DND-41 (cell line): Measurements from ENCODE around the gene TBCD.
A peak's percentile ranks its signal among the peaks of the same experiment; 100 is the strongest.

Experiments
- ATAC-seq: fragments of 200-7000 bp; cut with Tn5 transposase; 3 replicates; pipeline ENCODE4 v1.9.1; 2021; ENCODE audit warnings: low read depth; ENCODE audit not compliant: insufficient read depth
- DNase-seq: peaks from one replicate; pipeline ENCODE4 v3.0.0-alpha.2; 2020
- H2AFZ ChIP-seq: 2 replicates; pipeline ENCODE4 v1.6.0; 2012; ENCODE audit warnings: low read depth, low read length
- H3K27ac ChIP-seq: 2 replicates; pipeline ENCODE4 v1.5.1; 2012; ENCODE audit warnings: low read length, inconsistent platforms
- H3K27me3 ChIP-seq: fragments of 200-600 bp; sonication (generic); 2 replicates; pipeline ENCODE4 v1.6.0; 2012; ENCODE audit warnings: low read length, mild to moderate bottlenecking, inconsistent platforms; ENCODE audit not compliant: insufficient read depth, poor library complexity
- H3K36me3 ChIP-seq: 2 replicates; pipeline ENCODE4 v1.5.1; 2012; ENCODE audit warnings: low read length, inconsistent platforms; ENCODE audit not compliant: insufficient read depth
- H3K4me1 ChIP-seq: 2 replicates; pipeline ENCODE4 v1.5.1; 2012; ENCODE audit warnings: mild to moderate bottlenecking, low read length; ENCODE audit not compliant: insufficient read depth
- H3K4me2 ChIP-seq: 2 replicates; pipeline ENCODE4 v1.6.0; 2012; ENCODE audit warnings: mild to moderate bottlenecking, moderate library complexity, low read length, inconsistent platforms; ENCODE audit not compliant: insufficient read depth
- H3K4me3 ChIP-seq, 2 experiments: fragments of 200-600 bp in 1 of 2; shearing (Covaris generic) in 1 of 2; 2 replicates each; pipeline ENCODE4 v1.5.1; 2012 to 2016; ENCODE audit warnings: inconsistent platforms in 2 of 2, low read length in 2 of 2, mild to moderate bottlenecking in 2 of 2, low read depth in 1 of 2, moderate library complexity in 1 of 2
- H3K79me2 ChIP-seq: 2 replicates; pipeline ENCODE4 v1.6.0; 2012; ENCODE audit warnings: low read length, inconsistent platforms; ENCODE audit not compliant: insufficient read depth
- H3K9ac ChIP-seq: 2 replicates; pipeline ENCODE4 v1.6.0; 2012; ENCODE audit warnings: low read depth, mild to moderate bottlenecking, inconsistent platforms, low read length, moderate library complexity
- H3K9me3 ChIP-seq: 2 replicates; pipeline ENCODE4 v1.5.1; 2012; ENCODE audit warnings: low read length, moderate library complexity, mild to moderate bottlenecking, inconsistent platforms; ENCODE audit not compliant: insufficient read depth, severe bottlenecking
- H4K20me1 ChIP-seq: 2 replicates; pipeline ENCODE4 v1.6.0; 2012; ENCODE audit warnings: low read length; ENCODE audit not compliant: insufficient read depth
- CTCF ChIP-seq: IDR thresholded peaks from 2 replicates; pipeline ENCODE4 v1.5.1; 2012; ENCODE audit warnings: borderline replicate concordance, low read length, moderate library complexity, mild to moderate bottlenecking; ENCODE audit not compliant: poor library complexity, severe bottlenecking; ENCODE audit errors: extremely low read depth
- EZH2 ChIP-seq: IDR thresholded peaks from 3 replicates; pipeline ENCODE4 v1.6.1; 2012; ENCODE audit warnings: borderline replicate concordance, low read depth, mild to moderate bottlenecking, moderate library complexity, low read length, inconsistent platforms; ENCODE audit not compliant: severe bottlenecking

Gene TBCD

GRCh38 chr17:82863383-82863940, 111.6 kb downstream of the TBCD start:
- H2AFZ ChIP-seq = no peak overlapping the region
- peaks cover 84% of the 10 kb centered on the region for H3K79me2 ChIP-seq
- 0 out of 2 replicates have a peak, but pooled peaks cover 2% of the 10 kb centered on the region for H4K20me1 ChIP-seq
- H3K9ac ChIP-seq = peak overlapping the region; percentile 73
- H3K27me3 ChIP-seq = no peaks in the 10 kb centered on the region
- DNase-seq (no peak), ATAC-seq (no peak)
- no peaks in the 10 kb centered on the region for H3K9me3 ChIP-seq
- TF ChIP-seq EZH2 (no peak), CTCF (peak; percentile 2)
- H3K4me1 ChIP-seq = peaks cover 98% of the 10 kb centered on the region
- peak overlapping the region in 1 of 2 experiments; percentile 33; a peak in 2 of 4 replicates for H3K4me3 ChIP-seq
- H3K27ac ChIP-seq = peak overlapping the region; percentile 99
- H3K4me2 ChIP-seq = peak overlapping the region; percentile 58
- peaks cover 32% of the 10 kb centered on the region for H3K36me3 ChIP-seq

- H3K9me3 ChIP-seq = no peaks in the 10 kb centered on the region
- H3K27ac ChIP-seq = peak overlapping the region; percentile 99
- H3K79me2 ChIP-seq = peaks cover 84% of the 10 kb centered on the region
- no peak overlapping the region for H2AFZ ChIP-seq
- 0 out of 2 replicates have a peak, but pooled peaks cover 5% of the 10 kb centered on the region for H4K20me1 ChIP-seq
- ATAC-seq = peak; percentile 78
- no peak for TF ChIP-seq EZH2
- no peak for TF ChIP-seq CTCF
- H3K27me3 ChIP-seq = no peaks in the 10 kb centered on the region
- peak; percentile 95 for DNase-seq
- peaks cover 96% of the 10 kb centered on the region for H3K4me1 ChIP-seq
- peak overlapping the region; percentile 79 for H3K4me2 ChIP-seq
- H3K4me3 ChIP-seq = peak overlapping the region in 1 of 2 experiments; percentile 55; a peak in 2 of 4 replicates
- H3K9ac ChIP-seq = peak overlapping the region; percentile 73
- peaks cover 34% of the 10 kb centered on the region for H3K36me3 ChIP-seq
Observed at GRCh38 chr17:82863941-82864712, 112.3 kb downstream of the TBCD start.

GRCh38 chr17:82864713-82865248, 112.9 kb downstream of the TBCD start:
- H3K4me2 ChIP-seq = peak overlapping the region; percentile 79
- peaks cover 89% of the 10 kb centered on the region for H3K4me1 ChIP-seq
- 0 out of 2 replicates have a peak, but pooled peaks cover 5% of the 10 kb centered on the region for H4K20me1 ChIP-seq
- DNase-seq (peak; percentile 86), ATAC-seq (peak; percentile 45)
- no peaks in the 10 kb centered on the region for H3K27me3 ChIP-seq
- peaks cover 40% of the 10 kb centered on the region for H3K36me3 ChIP-seq
- H3K9ac ChIP-seq = peak overlapping the region; percentile 73
- peak overlapping the region in 1 of 2 experiments; percentile 55; a peak in 2 of 4 replicates for H3K4me3 ChIP-seq
- H3K79me2 ChIP-seq = peaks cover 84% of the 10 kb centered on the region
- TF ChIP-seq CTCF = peak; percentile 41
- TF ChIP-seq EZH2 = no peak
- no peak overlapping the region for H2AFZ ChIP-seq
- peak overlapping the region; percentile 99 for H3K27ac ChIP-seq
- H3K9me3 ChIP-seq = no peaks in the 10 kb centered on the region
